Forelimb muscle (tissue), 1 donor: ENCODE measurements around the gene DCDC1. TPM values are rescaled to one million over a fixed set of nuclear protein-coding genes. Genes with fewer than 3 reads are reported as not detected.
"Not testable (repeated sequence)": the region's sequence is repeated elsewhere in the genome, so short reads cannot be mapped to it uniquely, and the experiment has no call there.

ENCODE experiments used
- DNase-seq: peaks from one replicate; pipeline ENCODE4 v3.0.0-alpha.2; 2013; ENCODE audit warnings: low read depth
- polyA plus RNA-seq: library from polyadenylated mRNA; unstranded; fragments of 120-200 nt; gene quantifications from one replicate; pipeline ENCODE4 v1.2.1, GENCODE V29; 2013; ENCODE audit not compliant: insufficient read length

The DCDC1 gene
- polyA plus RNA-seq, 1 donor, result 0.29 TPM

DNA sequence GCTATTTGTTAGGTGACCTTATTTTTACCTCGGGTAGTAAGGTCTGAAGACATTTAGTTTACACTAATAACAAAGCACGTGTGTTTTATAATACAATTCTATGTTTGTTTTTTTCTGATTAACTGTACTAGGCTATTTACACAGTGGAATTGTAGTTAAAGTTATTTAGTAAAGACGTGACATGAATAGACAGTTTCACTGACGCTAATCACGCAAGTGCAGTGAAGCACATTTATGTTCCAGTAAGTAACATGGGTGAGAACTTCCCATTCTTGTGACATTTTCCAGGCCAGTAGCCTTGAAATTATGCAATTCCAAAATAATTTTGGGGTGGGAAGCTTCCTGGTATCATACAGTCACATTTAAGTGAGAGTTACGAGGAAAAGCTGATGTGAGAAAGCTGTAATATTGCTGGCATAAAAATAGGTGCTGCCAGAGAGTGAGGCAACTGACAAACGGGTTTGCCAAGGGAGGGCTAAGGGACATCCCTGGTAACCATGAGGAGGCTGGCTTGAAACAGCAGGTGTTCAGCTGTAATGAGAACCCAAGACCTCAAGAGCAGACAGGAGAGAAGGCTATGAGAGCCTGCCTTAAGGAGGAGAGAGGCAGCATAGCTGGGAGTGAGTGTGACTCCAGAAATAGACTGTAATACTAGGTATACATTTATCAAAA lies 378.8 kb downstream of the DCDC1 start:
- no peak for DNase-seq

DNA sequence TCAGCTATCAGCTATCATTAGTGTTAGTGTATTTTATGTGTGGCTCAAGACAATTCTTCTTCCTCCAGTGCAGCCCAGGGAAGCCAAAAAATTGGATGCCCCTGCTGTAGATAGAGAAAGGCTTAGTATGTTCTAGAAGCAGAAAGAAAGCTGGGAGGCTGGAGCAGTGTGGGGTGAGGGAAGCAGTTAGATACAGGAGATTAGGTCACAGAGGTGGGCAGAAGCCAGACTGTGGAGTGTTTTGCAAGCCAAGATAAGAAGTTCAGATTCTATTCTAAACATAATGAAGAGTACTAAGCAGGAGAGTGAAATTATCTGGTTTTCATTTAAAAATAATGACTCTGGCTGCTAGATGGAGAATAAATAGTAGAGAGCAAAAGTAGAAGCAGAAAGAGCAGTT lies 381.7 kb downstream of the DCDC1 start:
- no peak for DNase-seq

DNA sequence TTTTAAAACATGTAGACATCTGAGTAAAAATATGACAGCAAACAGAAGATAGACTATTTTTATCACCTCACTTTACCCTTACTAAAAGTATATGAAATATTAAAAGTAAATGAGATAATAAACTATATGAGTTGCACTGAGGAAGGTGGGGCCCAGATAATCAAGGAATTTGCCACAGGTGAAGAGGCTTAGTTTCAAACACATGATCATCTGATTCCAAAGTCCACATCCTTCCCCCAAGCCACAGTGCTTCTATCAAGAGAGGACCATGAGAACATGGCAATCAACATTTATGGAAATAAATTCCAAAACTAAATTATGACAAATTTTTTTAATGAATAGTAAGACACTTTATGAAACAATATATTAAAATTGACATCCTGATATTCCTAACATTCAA lies 384.0 kb downstream of the DCDC1 start:
- no peak for DNase-seq

GRCh38 chr11:30984827-30985226 lies 384.7 kb downstream of the DCDC1 start:
- DNase-seq, result no peak

DNA sequence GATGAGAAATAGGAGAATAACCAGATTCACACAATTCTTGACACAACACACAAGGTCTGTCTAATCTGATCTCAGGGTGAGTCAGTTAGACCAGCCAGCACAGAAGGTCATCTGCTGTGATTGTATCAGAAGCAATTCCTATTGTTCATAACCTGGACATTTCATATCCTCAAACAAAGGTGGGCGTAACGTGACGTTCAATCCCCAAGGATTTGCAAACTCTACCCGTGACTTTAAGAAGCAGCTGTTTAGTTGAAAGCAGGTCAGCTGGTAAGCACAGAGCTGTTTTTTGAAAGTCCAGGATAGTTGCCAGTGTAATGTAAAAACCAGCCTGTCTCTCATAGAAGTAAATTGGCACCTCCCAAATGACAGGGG lies 385.1 kb downstream of the DCDC1 start:
- peak; percentile 14 for DNase-seq

DNA sequence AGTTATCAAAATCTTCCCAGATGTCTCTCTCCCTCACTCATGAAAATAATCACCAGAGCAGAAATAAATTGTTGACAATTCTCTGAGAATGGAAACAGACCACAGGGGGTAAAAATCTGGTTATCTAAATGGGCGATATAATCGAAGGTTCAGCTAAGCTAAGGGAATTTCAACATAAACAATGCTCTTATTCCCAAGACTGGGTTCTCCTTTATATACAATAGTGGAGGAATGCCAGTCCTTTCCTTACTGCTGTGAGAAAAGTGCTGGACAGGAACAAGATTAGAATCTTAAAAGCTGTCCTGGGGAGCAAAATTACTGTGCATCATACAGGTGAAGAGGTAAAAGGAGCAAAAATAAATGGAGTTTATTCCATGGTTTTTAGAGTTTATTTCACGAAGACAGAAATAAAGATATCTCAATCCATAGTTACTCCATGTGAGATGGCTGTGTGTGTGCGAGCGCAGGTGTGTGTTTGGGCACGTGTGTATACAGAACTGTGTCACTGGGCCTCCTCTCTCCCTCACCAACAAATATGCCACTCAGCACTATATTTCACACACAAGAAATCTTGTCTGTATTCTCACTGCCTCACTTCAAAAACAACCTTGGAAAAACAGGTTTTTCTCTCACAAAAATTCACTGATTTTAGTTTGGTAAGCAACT lies 385.6 kb downstream of the DCDC1 start:
- no peak for DNase-seq

DNA sequence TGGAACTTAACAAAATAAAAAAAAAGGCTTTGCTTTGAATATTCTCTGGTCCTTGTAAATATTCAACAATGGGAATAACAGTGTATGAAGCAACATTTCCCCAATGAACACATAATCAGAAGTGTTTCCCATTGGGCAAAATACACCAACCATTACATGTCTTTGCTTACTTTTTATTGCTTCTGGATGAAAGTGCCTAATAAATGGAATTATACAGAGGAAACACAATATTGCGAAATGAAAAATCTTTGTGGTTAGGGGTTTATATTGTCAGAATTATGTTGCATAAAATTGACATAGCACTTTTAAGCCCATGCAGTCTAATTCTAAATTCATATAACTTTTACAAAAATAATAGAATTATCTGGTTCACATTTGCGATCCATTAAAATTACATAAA lies 386.4 kb downstream of the DCDC1 start:
- DNase-seq, result no peak

DNA sequence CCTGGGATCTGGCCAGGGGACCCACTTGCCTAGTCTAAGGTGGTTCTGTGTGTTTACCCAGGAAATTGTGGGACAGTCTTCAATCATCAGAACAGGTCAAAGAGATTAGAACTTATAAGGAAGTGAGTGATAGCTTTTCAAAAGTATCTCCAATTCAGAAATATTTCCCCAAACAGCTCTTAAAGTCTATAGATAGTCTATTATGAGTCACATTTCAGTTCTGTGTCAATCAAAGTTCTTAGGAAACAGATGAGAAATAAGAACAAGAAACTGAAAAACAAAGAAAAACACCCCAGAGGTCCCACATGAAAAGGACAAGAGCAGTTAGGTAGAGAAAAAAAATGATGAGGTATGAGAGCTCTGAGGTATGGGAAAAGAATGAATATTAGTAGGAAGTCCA lies 402.0 kb downstream of the DCDC1 start:
- no peak for DNase-seq

DNA sequence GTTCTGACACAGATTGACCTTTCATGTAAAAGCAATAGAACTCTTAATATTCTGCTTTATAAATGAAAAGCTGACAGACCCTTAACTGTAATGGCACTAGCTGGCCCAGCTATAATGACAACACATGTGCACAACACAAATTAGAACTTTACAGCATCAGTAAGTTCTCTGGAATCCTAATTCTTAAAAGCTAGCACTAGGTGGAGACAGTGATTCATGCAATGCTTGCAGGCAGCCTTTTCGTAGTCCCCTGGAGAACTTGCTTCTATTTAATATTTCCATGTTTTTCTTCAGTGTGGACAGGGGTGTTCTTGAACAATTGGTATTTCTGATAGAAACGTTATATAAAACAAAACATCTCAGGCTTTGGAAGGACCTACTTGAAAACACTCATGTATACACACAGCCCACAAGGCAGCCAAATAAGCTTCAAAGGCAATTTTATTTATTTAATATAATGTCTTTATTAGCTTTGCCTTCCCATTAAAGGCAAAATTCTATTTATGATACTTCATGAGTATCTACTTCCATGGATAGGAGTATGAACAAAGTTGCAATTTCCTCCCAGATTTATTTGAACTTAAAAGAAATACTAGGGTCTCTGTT lies 409.0 kb downstream of the DCDC1 start:
- DNase-seq, result no peak

- no peak for DNase-seq
Measured at GRCh38 chr11:30956751-30957150, 412.8 kb downstream of the DCDC1 start.

- no peak for DNase-seq
Measured at GRCh38 chr11:30949838-30950237, 419.7 kb downstream of the DCDC1 start.

DNA sequence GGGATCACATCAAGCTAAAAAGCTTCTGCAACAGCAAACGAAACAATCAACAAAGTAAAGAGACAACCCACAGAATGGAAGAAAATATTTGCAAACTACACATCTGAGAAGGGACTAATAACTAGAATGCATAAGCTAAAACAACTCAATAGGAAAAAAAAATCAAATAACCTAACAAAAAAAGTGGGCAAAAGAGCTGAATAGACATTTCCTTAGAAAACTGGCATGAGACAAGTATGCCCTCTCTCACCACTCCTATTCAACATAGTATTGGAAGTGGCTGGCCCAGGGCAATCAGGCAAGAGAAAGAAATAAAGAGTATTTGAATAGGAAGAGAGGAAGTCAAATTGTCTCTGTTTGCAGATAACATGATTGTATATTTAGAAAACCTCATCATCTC lies 421.8 kb downstream of the DCDC1 start:
- DNase-seq, result not testable (repeated sequence)

GRCh38 chr11:30938810-30939209 lies 430.7 kb downstream of the DCDC1 start:
- DNase-seq, result no peak

DNA sequence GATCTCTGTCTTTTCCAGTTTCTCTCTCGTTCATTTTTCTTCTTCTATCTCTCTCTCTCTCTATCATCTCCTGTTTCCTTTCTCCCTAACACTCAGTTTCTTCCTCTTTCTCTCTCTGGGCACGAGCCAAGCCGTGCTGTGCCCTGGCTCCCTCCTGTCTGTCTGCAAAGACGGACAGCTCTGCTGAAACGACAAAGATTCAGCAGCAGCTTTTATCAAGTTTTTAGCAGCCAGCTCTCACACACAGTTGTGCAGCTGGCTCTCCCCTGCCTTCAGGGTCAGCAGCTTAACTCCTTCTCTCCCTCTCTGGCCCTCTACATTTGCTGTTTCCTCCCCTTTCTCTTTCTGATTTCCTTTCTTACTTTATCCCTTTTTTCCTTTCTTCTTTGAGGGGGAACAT lies 431.4 kb downstream of the DCDC1 start:
- no peak for DNase-seq

- no peak for DNase-seq
Measured at GRCh38 chr11:30936491-30936890, 433.0 kb downstream of the DCDC1 start.

DNA sequence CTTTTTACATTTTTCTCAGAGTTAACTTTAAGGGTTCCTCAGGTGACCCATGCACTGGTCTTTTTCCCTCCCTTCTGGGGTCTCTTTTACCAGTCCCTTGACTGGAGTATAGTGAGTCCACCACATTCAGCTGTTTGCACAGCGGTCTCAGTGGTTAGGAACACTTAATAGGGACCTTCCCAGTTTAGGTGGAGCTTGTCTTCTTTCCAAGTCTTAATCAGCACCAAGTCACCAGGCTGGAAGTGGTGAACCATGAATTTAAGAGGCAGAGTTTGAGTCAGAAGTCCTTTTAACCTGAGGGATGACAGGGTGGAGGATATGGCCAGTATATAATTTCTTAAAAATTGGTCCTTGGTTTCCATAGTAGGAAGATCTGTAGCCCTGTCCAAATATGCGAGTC lies 433.7 kb downstream of the DCDC1 start:
- no peak for DNase-seq

GRCh38 chr11:30926130-30926529 lies 443.4 kb downstream of the DCDC1 start:
- no peak for DNase-seq

DNA sequence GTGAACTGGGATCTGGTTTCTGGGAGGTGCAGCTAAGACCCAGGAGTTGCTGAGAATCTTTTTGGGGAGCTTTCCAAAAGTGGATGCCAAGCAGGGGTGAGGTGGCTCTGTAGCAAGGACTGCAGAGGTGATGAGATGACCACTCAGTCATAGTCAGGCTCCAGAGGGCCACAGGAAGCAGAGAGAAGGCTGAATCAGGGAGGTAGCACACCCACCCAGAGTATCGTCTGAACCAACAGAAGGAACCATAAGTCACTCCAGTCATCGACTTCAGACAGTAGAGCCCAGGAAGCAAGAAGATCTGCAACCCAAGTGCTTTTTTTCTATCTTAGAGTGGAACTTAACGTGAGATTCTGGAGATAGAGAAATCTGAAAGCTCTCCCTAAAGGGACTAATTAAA lies 447.7 kb downstream of the DCDC1 start:
- no peak for DNase-seq

DNA sequence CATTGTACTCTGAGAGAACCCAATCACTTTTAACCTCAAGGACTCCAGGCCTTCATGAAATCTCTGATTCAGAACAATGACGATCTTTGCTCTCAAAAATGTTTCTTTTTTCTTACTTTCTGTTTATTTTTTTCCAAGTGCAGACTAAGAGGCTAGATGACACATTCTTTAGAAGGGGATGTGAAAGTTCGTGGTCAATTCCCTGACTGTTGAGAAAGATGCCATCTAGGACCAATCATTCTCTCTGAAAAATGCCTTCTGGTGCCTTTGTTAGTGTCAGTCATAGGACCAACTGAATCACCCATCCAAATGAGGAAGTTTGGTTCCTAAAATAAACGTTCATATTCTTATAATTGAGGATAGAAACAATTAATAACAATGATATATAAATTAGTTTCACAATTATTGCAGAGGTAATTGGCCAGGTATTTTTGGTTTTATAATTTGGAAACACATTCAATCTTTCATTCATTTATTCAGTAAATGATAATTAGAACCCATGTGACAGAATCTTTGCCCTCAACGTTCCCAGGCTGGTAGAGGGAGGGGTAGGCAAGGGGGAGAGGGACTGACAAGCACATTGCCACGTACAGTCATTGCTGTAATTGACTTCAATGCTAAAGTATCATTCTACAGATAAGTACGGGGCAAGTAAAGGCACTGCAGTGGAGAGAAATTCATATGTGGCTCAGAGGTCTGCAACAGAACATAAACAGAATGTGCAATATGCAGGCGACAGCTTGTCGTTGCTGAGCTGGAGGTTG lies 450.0 kb downstream of the DCDC1 start:
- peak; percentile 17 for DNase-seq

GRCh38 chr11:30917859-30918478 lies 451.6 kb downstream of the DCDC1 start:
- peak; percentile 52 for DNase-seq

- DNase-seq, result no peak
Measured at GRCh38 chr11:30917266-30917665, 452.3 kb downstream of the DCDC1 start.

GRCh38 chr11:30916764-30917163 lies 452.8 kb downstream of the DCDC1 start:
- DNase-seq, result no peak
